HepG2 (cell line): Measurements from ENCODE around the gene NDOR1. TPM values are rescaled to one million over a fixed set of nuclear protein-coding genes. Genes with fewer than 3 reads are reported as not detected.
A peak's percentile ranks its signal among the peaks of the same experiment; 100 is the strongest.

Experiments used
- ATM ChIP-seq: fragments of 450-650 bp; IDR thresholded peaks from 2 replicates; pipeline ENCODE4 v1.7.1; 2017; ENCODE audit warnings: mild to moderate bottlenecking, borderline replicate concordance
- ELF1 ChIP-seq: sonication (generic); formaldehyde crosslinking; IDR thresholded peaks from 2 replicates; pipeline ENCODE4 v1.4.0; 2020; ENCODE audit warnings: missing genetic modification reagents
- HNF4G ChIP-seq, 2 experiments: sonication (generic) in 1 of 2; formaldehyde crosslinking in 1 of 2; IDR thresholded peaks; 2 replicates each; pipeline versions ENCODE4 v1.4.0 to v1.6.1; 2011 to 2020; ENCODE audit warnings: borderline replicate concordance in 2 of 2, low read depth in 2 of 2, mild to moderate bottlenecking in 2 of 2, low read length in 1 of 2, missing genetic modification reagents in 1 of 2, moderate library complexity in 1 of 2
- ISL2 ChIP-seq: sonication (generic); formaldehyde crosslinking; IDR thresholded peaks from 2 replicates; pipeline ENCODE4 v1.5.0; 2020; ENCODE audit warnings: missing genetic modification reagents
- JUND ChIP-seq: sonication (generic); formaldehyde crosslinking; IDR thresholded peaks from 2 replicates; pipeline ENCODE4 v1.8.0; 2022; ENCODE audit warnings: mild to moderate bottlenecking, missing genetic modification reagents
- MIER3 ChIP-seq: IDR thresholded peaks from 2 replicates; pipeline ENCODE4 v1.6.1; 2016; ENCODE audit warnings: missing compliant biosample characterization, borderline replicate concordance
- SMAD1 ChIP-seq: sonication (generic); formaldehyde crosslinking; IDR thresholded peaks from 2 replicates; pipeline ENCODE4 v1.4.0; 2020; ENCODE audit warnings: missing genetic modification reagents, low read depth, mild to moderate bottlenecking, borderline replicate concordance
- SRSF1 ChIP-seq: fragments of 200-400 bp; formaldehyde crosslinking; optimal IDR thresholded peaks from 2 replicates; pipeline ENCODE3; 2017; ENCODE audit warnings: mild to moderate bottlenecking, low read depth, low read length, moderate library complexity
- TCF7L2 ChIP-seq: IDR thresholded peaks from 2 replicates; pipeline ENCODE4 v1.6.1; 2011; ENCODE audit warnings: mild to moderate bottlenecking, low read depth, low read length, moderate library complexity
- ZNF441 ChIP-seq: sonication (generic); formaldehyde crosslinking; IDR thresholded peaks from 2 replicates; pipeline ENCODE4 v1.7.0; 2021; ENCODE audit warnings: missing genetic modification reagents, borderline replicate concordance
- ZNF446 ChIP-seq: sonication (generic); formaldehyde crosslinking; IDR thresholded peaks from 2 replicates; pipeline ENCODE4 v1.5.0; 2020; ENCODE audit warnings: mild to moderate bottlenecking, missing genetic modification reagents
- ZNF747 ChIP-seq: sonication (generic); formaldehyde crosslinking; IDR thresholded peaks from 2 replicates; pipeline ENCODE4 v1.8.1; 2023; ENCODE audit warnings: missing genetic modification reagents, mild to moderate bottlenecking, borderline replicate concordance
- polyA plus RNA-seq, 8 experiments: library from polyadenylated mRNA; depleted of rRNA in 3 of 8; stranded (reverse) in 7 of 8; unstranded in 1 of 8; fragments of >200 nt; fragmentation: Illumina TruSeq in 4 of 8; extraction: Trizol in 4 of 8; gene quantifications; 2 replicates each; pipeline versions ENCODE4 v1.2.1 to v1.2.3, GENCODE V29; 2011 to 2016; ENCODE audit warnings: low read depth in 4 of 8, missing spikeins in 1 of 8, mixed read lengths in 1 of 8; ENCODE audit not compliant: insufficient read depth in 1 of 8
- total RNA-seq, 5 experiments: library from RNA; depleted of rRNA; stranded (reverse); fragments of >200 nt; fragmentation: Illumina TruSeq; extraction: Trizol; gene quantifications; 2 replicates each; pipeline ENCODE4 v1.2.3, GENCODE V29; 2016; ENCODE audit warnings: low read depth in 1 of 5
- TF ChIP-seq, protein P1 (sequence below): sonication (generic); formaldehyde crosslinking; IDR thresholded peaks from 2 replicates; pipeline ENCODE4 v1.8.0; 2022; ENCODE audit warnings: low read depth, missing genetic modification reagents
- TF ChIP-seq, protein P2 (sequence below): sonication (generic); formaldehyde crosslinking; IDR thresholded peaks from 2 replicates; pipeline ENCODE4 v1.5.1; 2020; ENCODE audit warnings: missing genetic modification reagents, mild to moderate bottlenecking, borderline replicate concordance
- TF ChIP-seq, protein P3 (sequence below): sonication (generic); formaldehyde crosslinking; IDR thresholded peaks from 2 replicates; pipeline ENCODE4 v1.5.0; 2020; ENCODE audit warnings: missing genetic modification reagents, mild to moderate bottlenecking, borderline replicate concordance
- TF ChIP-seq, protein P4 (sequence below): conservative IDR thresholded peaks from 2 replicates; pipeline ENCODE4 v1.6.1; 2018; ENCODE audit warnings: missing genetic modification reagents
- TF ChIP-seq, protein P5 (sequence below): sonication (generic); formaldehyde crosslinking; conservative IDR thresholded peaks from 2 replicates; pipeline ENCODE4 v1.4.0; 2020; ENCODE audit warnings: missing genetic modification reagents

NDOR1 gene
- total and polyA plus RNA-seq, 2 of the 13 experiments (the other 11 are each of a cell fraction or from before 2014, with no cell fraction given): 3.6 to 8.7 TPM

DNA sequence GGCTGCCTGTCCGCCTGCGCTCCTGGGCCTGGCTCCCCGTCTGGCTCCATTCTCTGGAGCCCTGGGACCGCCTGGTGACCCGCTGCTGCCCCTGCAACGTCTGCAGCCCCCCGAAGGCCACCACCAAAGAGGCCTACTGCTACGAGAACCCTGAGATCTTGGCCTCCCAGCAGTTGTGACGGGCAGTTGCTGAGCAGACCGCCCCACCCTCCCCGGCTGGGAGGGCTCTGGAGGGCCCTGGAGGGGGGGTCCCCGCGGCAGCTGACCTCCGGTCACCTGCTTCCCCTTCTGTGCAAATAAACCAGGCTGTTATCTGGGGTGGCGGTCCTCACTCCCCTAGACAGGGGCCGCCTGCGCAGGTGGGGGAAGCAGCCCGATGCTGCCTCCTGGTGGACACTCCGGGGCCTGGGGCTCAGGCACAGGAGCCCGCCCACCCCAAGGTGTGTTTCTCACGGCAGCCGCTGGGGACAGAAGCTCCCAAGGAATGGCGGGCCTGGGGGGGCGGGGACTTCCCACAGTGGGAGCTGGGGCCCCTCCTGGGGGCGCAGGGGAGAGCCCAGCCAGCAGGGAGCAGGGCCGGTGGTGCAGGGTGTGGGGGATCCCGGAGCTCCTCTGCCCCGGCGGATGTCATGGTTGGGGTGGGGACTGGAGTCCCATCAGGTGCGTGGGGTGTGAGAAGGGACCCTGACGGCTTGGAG is 30.9 kb downstream of the NDOR1 start (continued):
- TF ChIP-seq, protein P1, sequence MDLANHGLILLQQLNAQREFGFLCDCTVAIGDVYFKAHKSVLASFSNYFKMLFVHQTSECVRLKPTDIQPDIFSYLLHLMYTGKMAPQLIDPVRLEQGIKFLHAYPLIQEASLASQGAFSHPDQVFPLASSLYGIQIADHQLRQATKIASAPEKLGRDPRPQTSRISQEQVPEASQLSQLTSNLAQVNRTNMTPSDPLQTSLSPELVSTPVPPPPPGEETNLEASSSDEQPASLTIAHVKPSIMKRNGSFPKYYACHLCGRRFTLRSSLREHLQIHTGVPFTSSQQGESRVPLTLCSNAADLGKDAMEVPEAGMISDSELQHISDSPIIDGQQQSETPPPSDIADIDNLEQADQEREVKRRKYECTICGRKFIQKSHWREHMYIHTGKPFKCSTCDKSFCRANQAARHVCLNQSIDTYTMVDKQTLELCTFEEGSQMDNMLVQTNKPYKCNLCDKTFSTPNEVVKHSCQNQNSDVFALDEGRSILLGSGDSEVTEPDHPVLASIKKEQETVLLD (CRISPR knock-in tag): peak; percentile 61; the same call in 1 of the 2 replicates
- TF ChIP-seq, protein P2, sequence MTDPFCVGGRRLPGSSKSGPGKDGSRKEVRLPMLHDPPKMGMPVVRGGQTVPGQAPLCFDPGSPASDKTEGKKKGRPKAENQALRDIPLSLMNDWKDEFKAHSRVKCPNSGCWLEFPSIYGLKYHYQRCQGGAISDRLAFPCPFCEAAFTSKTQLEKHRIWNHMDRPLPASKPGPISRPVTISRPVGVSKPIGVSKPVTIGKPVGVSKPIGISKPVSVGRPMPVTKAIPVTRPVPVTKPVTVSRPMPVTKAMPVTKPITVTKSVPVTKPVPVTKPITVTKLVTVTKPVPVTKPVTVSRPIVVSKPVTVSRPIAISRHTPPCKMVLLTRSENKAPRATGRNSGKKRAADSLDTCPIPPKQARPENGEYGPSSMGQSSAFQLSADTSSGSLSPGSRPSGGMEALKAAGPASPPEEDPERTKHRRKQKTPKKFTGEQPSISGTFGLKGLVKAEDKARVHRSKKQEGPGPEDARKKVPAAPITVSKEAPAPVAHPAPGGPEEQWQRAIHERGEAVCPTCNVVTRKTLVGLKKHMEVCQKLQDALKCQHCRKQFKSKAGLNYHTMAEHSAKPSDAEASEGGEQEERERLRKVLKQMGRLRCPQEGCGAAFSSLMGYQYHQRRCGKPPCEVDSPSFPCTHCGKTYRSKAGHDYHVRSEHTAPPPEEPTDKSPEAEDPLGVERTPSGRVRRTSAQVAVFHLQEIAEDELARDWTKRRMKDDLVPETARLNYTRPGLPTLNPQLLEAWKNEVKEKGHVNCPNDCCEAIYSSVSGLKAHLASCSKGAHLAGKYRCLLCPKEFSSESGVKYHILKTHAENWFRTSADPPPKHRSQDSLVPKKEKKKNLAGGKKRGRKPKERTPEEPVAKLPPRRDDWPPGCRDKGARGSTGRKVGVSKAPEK (CRISPR knock-in tag): 0 out of 2 replicates have a peak, but pooled peaks have one; percentile 50
- TF ChIP-seq MIER3 (CRISPR knock-in tag) (no peak), TCF7L2 (no peak), ZNF747 (CRISPR knock-in tag) (peak; percentile 58; the same call in 1 of the 2 replicates), ZNF446 (CRISPR knock-in tag) (peak; percentile 34; the same call in 1 of the 2 replicates), ATM (no peak), JUND (CRISPR knock-in tag) (no peak), ISL2 (CRISPR knock-in tag) (peak; percentile 68), ZNF441 (no peak), HNF4G (IDR thresholded peaks at IDR 0.05; ENCODE audit: borderline replicate concordance, low read depth, low read length) (peak; percentile 33; the same call in 1 of the 2 replicates), HNF4G (CRISPR knock-in tag; IDR thresholded peaks at IDR 0.05; ENCODE audit: borderline replicate concordance, low read depth) (0 out of 2 replicates have a peak, but pooled peaks have one; percentile 46), SRSF1 (peak; percentile 97), SMAD1 (CRISPR knock-in tag) (no peak; the same call in 1 of the 2 replicates), ELF1 (CRISPR knock-in tag) (peak; percentile 49)
- TF ChIP-seq, protein P3, sequence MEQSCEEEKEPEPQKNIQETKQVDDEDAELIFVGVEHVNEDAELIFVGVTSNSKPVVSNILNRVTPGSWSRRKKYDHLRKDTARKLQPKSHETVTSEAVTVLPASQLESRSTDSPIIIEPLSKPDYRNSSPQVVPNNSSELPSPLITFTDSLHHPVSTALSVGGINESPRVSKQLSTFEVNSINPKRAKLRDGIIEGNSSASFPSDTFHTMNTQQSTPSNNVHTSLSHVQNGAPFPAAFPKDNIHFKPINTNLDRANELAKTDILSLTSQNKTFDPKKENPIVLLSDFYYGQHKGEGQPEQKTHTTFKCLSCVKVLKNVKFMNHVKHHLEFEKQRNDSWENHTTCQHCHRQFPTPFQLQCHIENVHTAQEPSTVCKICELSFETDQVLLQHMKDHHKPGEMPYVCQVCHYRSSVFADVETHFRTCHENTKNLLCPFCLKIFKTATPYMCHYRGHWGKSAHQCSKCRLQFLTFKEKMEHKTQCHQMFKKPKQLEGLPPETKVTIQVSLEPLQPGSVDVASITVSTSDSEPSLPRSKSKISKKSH (CRISPR knock-in tag): no peak
- TF ChIP-seq, protein P4, sequence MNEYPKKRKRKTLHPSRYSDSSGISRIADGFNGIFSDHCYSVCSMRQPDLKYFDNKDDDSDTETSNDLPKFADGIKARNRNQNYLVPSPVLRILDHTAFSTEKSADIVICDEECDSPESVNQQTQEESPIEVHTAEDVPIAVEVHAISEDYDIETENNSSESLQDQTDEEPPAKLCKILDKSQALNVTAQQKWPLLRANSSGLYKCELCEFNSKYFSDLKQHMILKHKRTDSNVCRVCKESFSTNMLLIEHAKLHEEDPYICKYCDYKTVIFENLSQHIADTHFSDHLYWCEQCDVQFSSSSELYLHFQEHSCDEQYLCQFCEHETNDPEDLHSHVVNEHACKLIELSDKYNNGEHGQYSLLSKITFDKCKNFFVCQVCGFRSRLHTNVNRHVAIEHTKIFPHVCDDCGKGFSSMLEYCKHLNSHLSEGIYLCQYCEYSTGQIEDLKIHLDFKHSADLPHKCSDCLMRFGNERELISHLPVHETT (CRISPR knock-in tag): no peak
- TF ChIP-seq, protein P5, sequence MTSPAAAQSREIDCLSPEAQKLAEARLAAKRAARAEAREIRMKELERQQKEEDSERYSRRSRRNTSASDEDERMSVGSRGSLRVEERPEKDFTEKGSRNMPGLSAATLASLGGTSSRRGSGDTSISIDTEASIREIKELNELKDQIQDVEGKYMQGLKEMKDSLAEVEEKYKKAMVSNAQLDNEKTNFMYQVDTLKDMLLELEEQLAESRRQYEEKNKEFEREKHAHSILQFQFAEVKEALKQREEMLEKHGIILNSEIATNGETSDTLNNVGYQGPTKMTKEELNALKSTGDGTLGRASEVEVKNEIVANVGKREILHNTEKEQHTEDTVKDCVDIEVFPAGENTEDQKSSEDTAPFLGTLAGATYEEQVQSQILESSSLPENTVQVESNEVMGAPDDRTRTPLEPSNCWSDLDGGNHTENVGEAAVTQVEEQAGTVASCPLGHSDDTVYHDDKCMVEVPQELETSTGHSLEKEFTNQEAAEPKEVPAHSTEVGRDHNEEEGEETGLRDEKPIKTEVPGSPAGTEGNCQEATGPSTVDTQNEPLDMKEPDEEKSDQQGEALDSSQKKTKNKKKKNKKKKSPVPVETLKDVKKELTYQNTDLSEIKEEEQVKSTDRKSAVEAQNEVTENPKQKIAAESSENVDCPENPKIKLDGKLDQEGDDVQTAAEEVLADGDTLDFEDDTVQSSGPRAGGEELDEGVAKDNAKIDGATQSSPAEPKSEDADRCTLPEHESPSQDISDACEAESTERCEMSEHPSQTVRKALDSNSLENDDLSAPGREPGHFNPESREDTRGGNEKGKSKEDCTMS (CRISPR knock-in tag): no peak
